Panc1 (cell line): ENCODE measurements around the gene PCGF1. TPM values are rescaled to one million over a fixed set of nuclear protein-coding genes. Genes with fewer than 3 reads are reported as not detected.

Experiments
- ATAC-seq: fragments of 200-7000 bp; cut with Tn5 transposase; 2 replicates; pipeline ENCODE4 v1.9.1; 2020; ENCODE audit warnings: mild to moderate bottlenecking, moderate library complexity
- BruUV-seq: library from RNA; stranded (reverse); fragments of 400-500 nt; replicated peaks from 2 replicates; lab custom pipeline; 2021; lab: Mats Ljungman, UMichigan
- CTCF ChIA-PET: fragments of 300-600 bp; sonication (Branson Sonifier 250); formaldehyde crosslinking; loops from one replicate; lab custom pipeline; 2022; ENCODE audit warnings: antibody characterized with exemption; lab: Charles Lee
- POLR2A ChIA-PET: fragments of 300-600 bp; sonication (Branson Sonifier 250); formaldehyde crosslinking; loops from one replicate; lab custom pipeline; 2022; ENCODE audit warnings: antibody characterized with exemption; lab: Charles Lee
- DNase-seq: peaks from one replicate; pipeline ENCODE4 v3.0.0-alpha.2; 2010; ENCODE audit warnings: low read depth, low spot score
- H3K27ac ChIP-seq: 2 replicates; pipeline ENCODE4 v1.5.1; 2011; ENCODE audit warnings: mild to moderate bottlenecking, low read length, inconsistent platforms
- H3K27me3 ChIP-seq: fragments of 200-500 bp; sonication (Bioruptor generic); 2 replicates; pipeline ENCODE4 v1.6.0; 2014; ENCODE audit warnings: low read length, inconsistent platforms; ENCODE audit not compliant: control insufficient read depth, insufficient read depth
- H3K36me3 ChIP-seq: fragments of 200-500 bp; sonication (Bioruptor generic); 2 replicates; pipeline ENCODE4 v1.5.1; 2014; ENCODE audit warnings: inconsistent platforms, mild to moderate bottlenecking, low read length, moderate library complexity; ENCODE audit not compliant: control insufficient read depth, insufficient read depth
- H3K4me1 ChIP-seq: 2 replicates; pipeline ENCODE4 v1.5.1; 2011; ENCODE audit warnings: inconsistent platforms, mild to moderate bottlenecking, low read length, moderate library complexity; ENCODE audit not compliant: control insufficient read depth, insufficient read depth
- H3K4me3 ChIP-seq, 2 experiments: 2 replicates each; pipeline ENCODE4 v1.5.1; 2011 to 2012; ENCODE audit warnings: low read depth in 2 of 2, low read length in 2 of 2, mild to moderate bottlenecking in 2 of 2, inconsistent platforms in 1 of 2, moderate library complexity in 1 of 2
- H3K9me3 ChIP-seq: fragments of 200-500 bp; sonication (Bioruptor generic); 2 replicates; pipeline ENCODE4 v1.5.1; 2014; ENCODE audit warnings: low read depth, mild to moderate bottlenecking, inconsistent platforms, low read length, moderate library complexity; ENCODE audit not compliant: control insufficient read depth, insufficient read depth
- CTCF ChIP-seq: fragments of 450-650 bp; IDR thresholded peaks from 2 replicates; pipeline ENCODE4 v1.5.1; 2017; ENCODE audit warnings: mild to moderate bottlenecking
- POLR2AphosphoS5 ChIP-seq: IDR thresholded peaks from 2 replicates; pipeline ENCODE4 v1.6.1; 2012; ENCODE audit warnings: mild to moderate bottlenecking, low read depth, low read length, moderate library complexity
- REST ChIP-seq, 2 experiments: IDR thresholded peaks; 2 replicates each; pipeline ENCODE4 v1.6.1; 2011 to 2012; ENCODE audit warnings: low read depth in 2 of 2, control low read depth in 1 of 2, low read length in 1 of 2, mild to moderate bottlenecking in 1 of 2, moderate library complexity in 1 of 2; ENCODE audit not compliant: insufficient read depth in 1 of 2
- SIN3A ChIP-seq: IDR thresholded peaks from 2 replicates; pipeline ENCODE4 v1.6.1; 2012; ENCODE audit warnings: low read depth, mild to moderate bottlenecking, low read length, moderate library complexity, borderline replicate concordance; ENCODE audit not compliant: insufficient read depth
- TCF7L2 ChIP-seq: IDR thresholded peaks from 2 replicates; pipeline ENCODE4 v1.6.1; 2011; ENCODE audit warnings: mild to moderate bottlenecking, low read depth, low read length, inconsistent platforms
- in situ Hi-C: cut with HindIII; loops from 2 replicates; pipeline ENCODE4 v1.10.0; 2016; ENCODE audit warnings: low sequenced_read_pairs, low pct_unique_long_range_greater_than_20kb
- intact Hi-C: fragments of 100-400 bp; cut with micrococcal nuclease; formaldehyde crosslinking; loops from one replicate; pipeline ENCODE4 v1.10.0; 2022; ENCODE audit not compliant: unreplicated experiment
- total RNA-seq: library from RNA; stranded (reverse); gene quantifications from one replicate; pipeline ENCODE4 v1.2.1, GENCODE V29; 2021; ENCODE audit not compliant: unreplicated experiment

The PCGF1 gene
- total RNA-seq, 1 experiment from 2014 or later: 36.8 TPM

GRCh38 chr2:74553892-74554819 lies 46.7 kb upstream of the PCGF1 start, which contains the start of the genes DOK1 and LOXL3:
Gene DOK1 (plus strand): TSS chr2:74554720. CDS start chr2:74554755, 35 bp downstream.
Gene LOXL3 (minus strand): TSS chr2:74553942. CDS start chr2:74552634, 1,308 bp downstream.
- POLR2A ChIA-PET: no interaction called here
- Histone ChIP-seq H3K27me3 (no peaks in the 10 kb centered on the region), H3K4me3 (peak within 1 kb of the TSS; percentile 61 to 83), H3K27ac (no peak within 1 kb of the TSS), H3K36me3 (no peaks in the 10 kb centered on the region), H3K4me1 (peaks cover 17% of the 10 kb centered on the region), H3K9me3 (no peaks in the 10 kb centered on the region)
- ATAC-seq (peak; percentile 76), DNase-seq (no peak)
- CTCF ChIA-PET: interaction anchor here (0.6 to 1.1 kb wide), 2 partner anchors 18 to 360 kb away, joined by 6 to 14 read pairs; no protein-coding TSS in a partner anchor
- no TSS peak for BruUV-seq
- in situ Hi-C loops (no loop called here), intact Hi-C loops (no loop called here)
- TF ChIP-seq SIN3A (no peak), POLR2AphosphoS5 (no peak), REST (IDR thresholded peaks at IDR 0.05; ENCODE audit: insufficient read depth in 1 of 2, low read depth in 2 of 2, low read length in 1 of 2) (no peak), TCF7L2 (no peak), CTCF (no peak)

- H3K27me3 ChIP-seq: no peaks in the 10 kb centered on the region; the same call in 1 of the 2 replicates
- DNase-seq (no peak), ATAC-seq (no peak)
- POLR2A ChIA-PET: no interaction called here
- in situ Hi-C loops: no loop called here
- no TSS peak for BruUV-seq
- no peaks in the 10 kb centered on the region for H3K9me3 ChIP-seq
- H3K4me1 ChIP-seq: peaks cover 20% of the 10 kb centered on the region
- H3K36me3 ChIP-seq: no peaks in the 10 kb centered on the region
- peak overlapping the region; percentile 61 to 83 for H3K4me3 ChIP-seq
- intact Hi-C loops: no loop called here
- TF ChIP-seq CTCF (no peak), TCF7L2 (no peak)
- CTCF ChIA-PET: interaction anchor here (0.6 to 1.1 kb wide), 2 partner anchors 19 to 361 kb away, joined by 6 to 14 read pairs; no protein-coding TSS in a partner anchor
- no peak overlapping the region for H3K27ac ChIP-seq
Measured at GRCh38 chr2:74552914-74553811, 45.7 kb upstream of the PCGF1 start.
